ENCODE results near the gene FAM20A.

FAM20A gene

DNA sequence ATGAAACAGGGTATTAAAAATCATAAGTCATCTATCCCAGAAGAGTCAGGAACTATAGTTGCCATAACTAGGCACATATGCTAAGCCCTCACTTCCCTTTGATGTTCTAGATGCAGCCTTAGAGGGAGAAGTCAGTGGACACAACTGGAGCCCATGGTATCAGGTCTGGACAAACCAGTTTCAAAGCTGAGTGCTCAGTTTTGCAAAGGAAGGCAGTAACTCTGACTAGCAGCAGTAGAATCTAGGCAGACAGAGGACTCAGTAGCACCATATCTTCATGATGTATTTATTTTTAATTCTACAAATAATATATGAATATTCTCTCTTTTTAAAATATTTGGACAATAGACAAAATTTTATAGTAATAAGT lies 11.7 kb upstream of the FAM20A start:
- Histone ChIP-seq H3K4me3 (ENCODE audit: low read depth, low read length) (no peak overlapping the region), H3K4me1 (ENCODE audit: control insufficient read depth, insufficient read depth, low read length) (no peaks in the 10 kb centered on the region), H3K36me3 (ENCODE audit: control insufficient read depth in 2 of 2, insufficient read depth in 1 of 2, low read length in 2 of 2) (no peaks in the 10 kb centered on the region), H3K27ac (ENCODE audit: extremely low read depth, low read depth, low read length) (no peak overlapping the region), H3K9me3 (ENCODE audit: control insufficient read depth, insufficient read depth, low read depth, low read length) (peaks cover 3% of the 10 kb centered on the region)
- ChIA-PET POLR2A (no interaction called here), CTCF (interaction anchor here (0.6 to 2.5 kb wide), 18 partner anchors 10 to 533 kb away, joined by 3 to 23 read pairs (median 6); partner anchors contain the start of genes FAM20A and PRKAR1A)
- no peak for TF ChIP-seq ZNF777 (tag by site-specific recombination; IDR thresholded peaks at IDR 0.05; ENCODE audit: borderline replicate concordance)
- no peak for TF ChIP-seq ZNF843 (tag by site-specific recombination; IDR thresholded peaks at IDR 0.05)
- no peak for TF ChIP-seq HOXD13 (CRISPR knock-in tag; IDR thresholded peaks at IDR 0.05; ENCODE audit: borderline replicate concordance)
- TF ChIP-seq, protein P1, sequence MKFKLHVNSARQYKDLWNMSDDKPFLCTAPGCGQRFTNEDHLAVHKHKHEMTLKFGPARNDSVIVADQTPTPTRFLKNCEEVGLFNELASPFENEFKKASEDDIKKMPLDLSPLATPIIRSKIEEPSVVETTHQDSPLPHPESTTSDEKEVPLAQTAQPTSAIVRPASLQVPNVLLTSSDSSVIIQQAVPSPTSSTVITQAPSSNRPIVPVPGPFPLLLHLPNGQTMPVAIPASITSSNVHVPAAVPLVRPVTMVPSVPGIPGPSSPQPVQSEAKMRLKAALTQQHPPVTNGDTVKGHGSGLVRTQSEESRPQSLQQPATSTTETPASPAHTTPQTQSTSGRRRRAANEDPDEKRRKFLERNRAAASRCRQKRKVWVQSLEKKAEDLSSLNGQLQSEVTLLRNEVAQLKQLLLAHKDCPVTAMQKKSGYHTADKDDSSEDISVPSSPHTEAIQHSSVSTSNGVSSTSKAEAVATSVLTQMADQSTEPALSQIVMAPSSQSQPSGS (tag by site-specific recombination; IDR thresholded peaks at IDR 0.05; ENCODE audit: low read depth): no peak
- TF ChIP-seq, protein P2, sequence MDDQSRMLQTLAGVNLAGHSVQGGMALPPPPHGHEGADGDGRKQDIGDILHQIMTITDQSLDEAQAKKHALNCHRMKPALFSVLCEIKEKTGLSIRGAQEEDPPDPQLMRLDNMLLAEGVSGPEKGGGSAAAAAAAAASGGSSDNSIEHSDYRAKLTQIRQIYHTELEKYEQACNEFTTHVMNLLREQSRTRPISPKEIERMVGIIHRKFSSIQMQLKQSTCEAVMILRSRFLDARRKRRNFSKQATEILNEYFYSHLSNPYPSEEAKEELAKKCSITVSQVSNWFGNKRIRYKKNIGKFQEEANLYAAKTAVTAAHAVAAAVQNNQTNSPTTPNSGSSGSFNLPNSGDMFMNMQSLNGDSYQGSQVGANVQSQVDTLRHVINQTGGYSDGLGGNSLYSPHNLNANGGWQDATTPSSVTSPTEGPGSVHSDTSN (CRISPR knock-in tag; IDR thresholded peaks at IDR 0.05): no peak
- no peak for TF ChIP-seq ZNF529 (tag by site-specific recombination; IDR thresholded peaks at IDR 0.05; ENCODE audit: insufficient replicate concordance)
- TF ChIP-seq PRDM1 (tag by site-specific recombination; IDR thresholded peaks at IDR 0.05): no peak
- TF ChIP-seq, protein P3, sequence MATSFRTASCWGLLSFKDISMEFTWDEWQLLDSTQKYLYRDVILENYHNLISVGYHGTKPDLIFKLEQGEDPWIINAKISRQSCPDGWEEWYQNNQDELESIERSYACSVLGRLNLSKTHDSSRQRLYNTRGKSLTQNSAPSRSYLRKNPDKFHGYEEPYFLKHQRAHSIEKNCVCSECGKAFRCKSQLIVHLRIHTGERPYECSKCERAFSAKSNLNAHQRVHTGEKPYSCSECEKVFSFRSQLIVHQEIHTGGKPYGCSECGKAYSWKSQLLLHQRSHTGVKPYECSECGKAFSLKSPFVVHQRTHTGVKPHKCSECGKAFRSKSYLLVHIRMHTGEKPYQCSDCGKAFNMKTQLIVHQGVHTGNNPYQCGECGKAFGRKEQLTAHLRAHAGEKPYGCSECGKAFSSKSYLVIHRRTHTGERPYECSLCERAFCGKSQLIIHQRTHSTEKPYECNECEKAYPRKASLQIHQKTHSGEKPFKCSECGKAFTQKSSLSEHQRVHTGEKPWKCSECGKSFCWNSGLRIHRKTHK (tag by site-specific recombination; IDR thresholded peaks at IDR 0.05): no peak
- TF ChIP-seq, protein P4, sequence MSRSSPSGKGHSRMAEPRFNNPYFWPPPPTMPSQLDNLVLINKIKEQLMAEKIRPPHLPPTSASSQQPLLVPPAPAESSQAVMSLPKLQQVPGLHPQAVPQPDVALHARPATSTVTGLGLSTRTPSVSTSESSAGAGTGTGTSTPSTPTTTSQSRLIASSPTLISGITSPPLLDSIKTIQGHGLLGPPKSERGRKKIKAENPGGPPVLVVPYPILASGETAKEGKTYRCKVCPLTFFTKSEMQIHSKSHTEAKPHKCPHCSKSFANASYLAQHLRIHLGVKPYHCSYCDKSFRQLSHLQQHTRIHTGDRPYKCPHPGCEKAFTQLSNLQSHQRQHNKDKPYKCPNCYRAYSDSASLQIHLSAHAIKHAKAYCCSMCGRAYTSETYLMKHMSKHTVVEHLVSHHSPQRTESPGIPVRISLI (tag by site-specific recombination; IDR thresholded peaks at IDR 0.05): no peak
- TF ChIP-seq ZNF624 (tag by site-specific recombination; IDR thresholded peaks at IDR 0.05): no peak
- TF ChIP-seq ZNF324 (tag by site-specific recombination; IDR thresholded peaks at IDR 0.05): no peak
- TF ChIP-seq, protein P5, sequence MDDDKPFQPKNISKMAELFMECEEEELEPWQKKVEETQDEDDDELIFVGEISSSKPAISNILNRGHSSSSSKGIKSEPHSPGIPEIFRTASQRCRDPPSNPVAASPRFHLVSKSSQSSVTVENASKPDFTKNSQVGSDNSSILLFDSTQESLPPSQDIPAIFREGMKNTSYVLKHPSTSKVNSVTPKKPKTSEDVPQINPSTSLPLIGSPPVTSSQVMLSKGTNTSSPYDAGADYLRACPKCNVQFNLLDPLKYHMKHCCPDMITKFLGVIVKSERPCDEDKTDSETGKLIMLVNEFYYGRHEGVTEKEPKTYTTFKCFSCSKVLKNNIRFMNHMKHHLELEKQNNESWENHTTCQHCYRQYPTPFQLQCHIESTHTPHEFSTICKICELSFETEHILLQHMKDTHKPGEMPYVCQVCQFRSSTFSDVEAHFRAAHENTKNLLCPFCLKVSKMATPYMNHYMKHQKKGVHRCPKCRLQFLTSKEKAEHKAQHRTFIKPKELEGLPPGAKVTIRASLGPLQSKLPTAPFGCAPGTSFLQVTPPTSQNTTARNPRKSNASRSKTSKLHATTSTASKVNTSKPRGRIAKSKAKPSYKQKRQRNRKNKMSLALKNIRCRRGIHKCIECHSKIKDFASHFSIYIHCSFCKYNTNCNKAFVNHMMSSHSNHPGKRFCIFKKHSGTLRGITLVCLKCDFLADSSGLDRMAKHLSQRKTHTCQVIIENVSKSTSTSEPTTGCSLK (tag by site-specific recombination; IDR thresholded peaks at IDR 0.05): no peak
- no peak for TF ChIP-seq ZNF521 (tag by site-specific recombination; IDR thresholded peaks at IDR 0.05)

DNA sequence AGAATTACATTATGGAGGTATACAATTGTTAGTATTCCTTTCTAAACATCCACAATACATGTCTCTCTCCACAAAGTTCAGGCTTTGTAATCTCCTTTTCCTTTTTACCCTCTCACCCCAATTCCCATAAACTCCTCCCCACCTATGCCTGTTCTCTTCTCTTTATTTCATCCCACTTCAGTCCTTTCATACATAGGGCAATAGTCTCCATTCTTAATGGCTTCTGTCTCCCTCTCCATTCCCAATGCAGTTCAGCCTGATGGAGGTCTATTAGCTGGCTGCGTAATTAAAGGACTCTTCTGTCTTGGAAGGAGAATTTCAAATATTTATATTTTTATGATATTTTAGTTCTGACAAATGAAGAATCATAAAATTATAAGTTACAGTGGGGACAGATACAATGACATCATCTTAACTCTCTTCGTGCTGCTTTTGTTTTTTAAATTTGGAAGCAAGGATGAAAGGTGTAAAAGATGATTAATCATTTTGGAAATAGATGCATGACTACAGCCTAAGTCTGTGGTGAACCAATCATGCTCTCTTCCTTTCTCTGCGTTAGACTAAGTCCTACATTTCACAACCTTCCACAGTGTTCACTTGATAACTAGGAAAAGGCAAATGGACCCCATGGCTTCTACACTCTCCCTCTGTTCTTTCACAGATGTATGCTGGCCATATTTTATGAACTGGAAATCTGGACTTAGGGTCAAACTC lies 11.2 kb upstream of the FAM20A start:
- no peak overlapping the region for H3K27ac ChIP-seq (ENCODE audit: extremely low read depth, low read depth, low read length)
- H3K4me3 ChIP-seq (ENCODE audit: low read depth, low read length): no peak overlapping the region
- no peaks in the 10 kb centered on the region for H3K36me3 ChIP-seq (ENCODE audit: control insufficient read depth in 2 of 2, insufficient read depth in 1 of 2, low read length in 2 of 2)
- CTCF ChIA-PET: interaction anchor here (0.6 to 2.5 kb wide), 6 partner anchors 12 to 349 kb away, joined by 3 to 23 read pairs (median 4); no protein-coding TSS in a partner anchor
- POLR2A ChIA-PET: no interaction called here
- TF ChIP-seq HOXC10 (CRISPR knock-in tag; IDR thresholded peaks at IDR 0.05) (no peak), ZNF561 (tag by site-specific recombination; IDR thresholded peaks at IDR 0.05; ENCODE audit: borderline replicate concordance) (no peak), ZNF366 (tag by site-specific recombination; conservative IDR thresholded peaks at IDR 0.05) (no peak)
- TF ChIP-seq, protein P6, sequence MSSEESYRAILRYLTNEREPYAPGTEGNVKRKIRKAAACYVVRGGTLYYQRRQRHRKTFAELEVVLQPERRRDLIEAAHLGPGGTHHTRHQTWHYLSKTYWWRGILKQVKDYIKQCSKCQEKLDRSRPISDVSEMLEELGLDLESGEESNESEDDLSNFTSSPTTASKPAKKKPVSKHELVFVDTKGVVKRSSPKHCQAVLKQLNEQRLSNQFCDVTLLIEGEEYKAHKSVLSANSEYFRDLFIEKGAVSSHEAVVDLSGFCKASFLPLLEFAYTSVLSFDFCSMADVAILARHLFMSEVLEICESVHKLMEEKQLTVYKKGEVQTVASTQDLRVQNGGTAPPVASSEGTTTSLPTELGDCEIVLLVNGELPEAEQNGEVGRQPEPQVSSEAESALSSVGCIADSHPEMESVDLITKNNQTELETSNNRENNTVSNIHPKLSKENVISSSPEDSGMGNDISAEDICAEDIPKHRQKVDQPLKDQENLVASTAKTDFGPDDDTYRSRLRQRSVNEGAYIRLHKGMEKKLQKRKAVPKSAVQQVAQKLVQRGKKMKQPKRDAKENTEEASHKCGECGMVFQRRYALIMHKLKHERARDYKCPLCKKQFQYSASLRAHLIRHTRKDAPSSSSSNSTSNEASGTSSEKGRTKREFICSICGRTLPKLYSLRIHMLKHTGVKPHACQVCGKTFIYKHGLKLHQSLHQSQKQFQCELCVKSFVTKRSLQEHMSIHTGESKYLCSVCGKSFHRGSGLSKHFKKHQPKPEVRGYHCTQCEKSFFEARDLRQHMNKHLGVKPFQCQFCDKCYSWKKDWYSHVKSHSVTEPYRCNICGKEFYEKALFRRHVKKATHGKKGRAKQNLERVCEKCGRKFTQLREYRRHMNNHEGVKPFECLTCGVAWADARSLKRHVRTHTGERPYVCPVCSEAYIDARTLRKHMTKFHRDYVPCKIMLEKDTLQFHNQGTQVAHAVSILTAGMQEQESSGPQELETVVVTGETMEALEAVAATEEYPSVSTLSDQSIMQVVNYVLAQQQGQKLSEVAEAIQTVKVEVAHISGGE (tag by site-specific recombination; conservative IDR thresholded peaks at IDR 0.05; ENCODE audit: low read depth): no peak
- TF ChIP-seq, protein P1 (tag by site-specific recombination; IDR thresholded peaks at IDR 0.05; ENCODE audit: low read depth): peak; percentile 65; the same call in 1 of the 2 replicates
- H3K4me1 ChIP-seq (ENCODE audit: control insufficient read depth, insufficient read depth, low read length): no peaks in the 10 kb centered on the region
- peaks cover 3% of the 10 kb centered on the region for H3K9me3 ChIP-seq (ENCODE audit: control insufficient read depth, insufficient read depth, low read depth, low read length)

All from HEK293 (cell line).